ENCODE measurements around the gene ATP1A3.

ATP1A3 gene

GRCh38 chr19:41984961-41985360 lies 9.1 kb downstream of the ATP1A3 start:
- no peak for DNase-seq (ENCODE audit: low read depth)

GRCh38 chr19:41981724-41982123 lies 12.3 kb downstream of the ATP1A3 start:
- DNase-seq (ENCODE audit: low read depth) = no peak

GRCh38 chr19:41978470-41978869 lies 15.6 kb downstream of the ATP1A3 start:
- no peak for DNase-seq (ENCODE audit: low read depth)

GRCh38 chr19:41977916-41978315 lies 16.1 kb downstream of the ATP1A3 start:
- DNase-seq (ENCODE audit: low read depth) = no peak

- DNase-seq (ENCODE audit: low read depth) = no peak
These were observed 19.4 kb downstream of the ATP1A3 start for GRCh38 chr19:41974652-41975051.

GRCh38 chr19:41971363-41971762 lies 22.7 kb downstream of the ATP1A3 start:
- no peak for DNase-seq (ENCODE audit: low read depth)

GRCh38 chr19:41969772-41970458 lies 24.1 kb downstream of the ATP1A3 start:
- no peak for DNase-seq (ENCODE audit: low read depth)

- DNase-seq (ENCODE audit: low read depth) = no peak
These were observed 25.1 kb downstream of the ATP1A3 start for GRCh38 chr19:41968751-41969595.

GRCh38 chr19:41967054-41967783 lies 26.8 kb downstream of the ATP1A3 start:
- no peak for DNase-seq (ENCODE audit: low read depth)

GRCh38 chr19:41965106-41965505 lies 28.9 kb downstream of the ATP1A3 start:
- no peak for DNase-seq (ENCODE audit: low read depth)

GRCh38 chr19:41960973-41961372 lies 33.1 kb downstream of the ATP1A3 start:
- no peak for DNase-seq (ENCODE audit: low read depth)

GRCh38 chr19:41959056-41960053 lies 34.7 kb downstream of the ATP1A3 start, which contains the start of gene RABAC1:
Gene RABAC1 (minus strand): TSS chr19:41959321. CDS start chr19:41959292, 29 bp downstream.
- DNase-seq (ENCODE audit: low read depth) = peak; percentile 70

- DNase-seq (ENCODE audit: low read depth) = no peak
These were observed 35.5 kb downstream of the ATP1A3 start for GRCh38 chr19:41958367-41959055.

- no peak for DNase-seq (ENCODE audit: low read depth)
These were observed 36.1 kb downstream of the ATP1A3 start for GRCh38 chr19:41957838-41958366.

- no peak for DNase-seq (ENCODE audit: low read depth)
These were observed 36.7 kb downstream of the ATP1A3 start for GRCh38 chr19:41957161-41957837.

- no peak for DNase-seq (ENCODE audit: low read depth)
These were observed 37.4 kb downstream of the ATP1A3 start for GRCh38 chr19:41956621-41957020.

- no peak for DNase-seq (ENCODE audit: low read depth)
These were observed 38.5 kb downstream of the ATP1A3 start for GRCh38 chr19:41955521-41955920.

- DNase-seq (ENCODE audit: low read depth) = no peak
These were observed 42.3 kb downstream of the ATP1A3 start for GRCh38 chr19:41951686-41952172.

GRCh38 chr19:41947091-41947490 lies 46.9 kb downstream of the ATP1A3 start:
- DNase-seq (ENCODE audit: low read depth) = no peak

All from CMK (cell line).